Adrenal gland (tissue), 5 donors: Measurements from ENCODE around the gene PAX5.

ENCODE experiments used
- POLR2A ChIP-seq, 2 donors: fragments of 450-650 bp; IDR thresholded peaks; one replicate each; pipeline ENCODE4 v1.6.1; 2017; ENCODE audit warnings: antibody characterized with exemption in 2 of 2, mild to moderate bottlenecking in 2 of 2, moderate library complexity in 1 of 2
- TF ChIP-seq, protein P1 (sequence below), 6 experiments: fragments of 450-650 bp in 4 of 6; fragments of 200-600 bp in 2 of 6; sonication (generic) in 1 of 6; IDR thresholded peaks; 1 replicate in 5 of 6; 2 replicates in 1 of 6; pipeline versions ENCODE4 v1.5.1 to v1.8.0; 2016 to 2021; ENCODE audit warnings: antibody characterized with exemption in 6 of 6, mild to moderate bottlenecking in 2 of 6, moderate library complexity in 1 of 6
- donor health status: DM: no; HTN: no; CAD: no.

DNA sequence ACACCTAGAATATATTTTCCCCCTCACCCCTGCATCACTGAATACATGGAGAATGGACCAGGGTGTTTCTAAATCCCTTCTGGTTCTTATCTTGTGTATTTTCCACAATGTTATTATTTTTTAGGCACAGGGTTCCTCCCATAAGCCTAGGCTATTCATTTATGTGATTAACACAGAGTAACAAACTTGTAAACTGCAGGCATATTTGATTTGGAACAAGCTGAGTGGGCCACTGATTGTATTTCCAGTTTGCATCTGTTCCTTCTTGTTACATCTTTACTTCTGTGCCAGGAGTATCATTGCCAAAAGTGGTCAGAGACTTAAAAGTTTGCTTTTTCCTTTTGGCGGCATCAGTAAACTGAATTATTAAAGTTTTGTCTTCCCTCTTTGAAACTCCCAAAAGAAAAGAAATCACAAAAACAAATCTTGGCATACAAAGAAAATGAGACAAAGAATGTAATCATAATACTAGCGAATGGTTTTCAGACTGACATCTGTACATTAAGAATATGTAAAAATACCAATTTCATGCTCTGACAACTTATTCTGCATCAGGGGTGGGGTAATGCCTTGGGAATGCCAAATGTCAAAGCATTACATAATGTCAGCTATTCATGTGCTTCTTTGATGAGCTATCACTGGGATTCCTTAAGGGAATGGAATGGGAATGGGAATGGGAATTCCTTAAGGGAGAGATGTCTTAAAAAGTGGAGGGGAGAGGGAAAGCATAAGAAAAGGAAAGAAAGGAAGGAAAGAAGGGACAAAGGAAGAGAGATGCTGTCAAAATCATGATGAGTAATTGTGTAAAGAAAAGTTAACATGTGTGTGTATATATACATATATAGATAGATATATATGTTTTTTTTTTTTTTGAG, 22.2 kb upstream of the PAX5 start:
- TF ChIP-seq, protein P1, sequence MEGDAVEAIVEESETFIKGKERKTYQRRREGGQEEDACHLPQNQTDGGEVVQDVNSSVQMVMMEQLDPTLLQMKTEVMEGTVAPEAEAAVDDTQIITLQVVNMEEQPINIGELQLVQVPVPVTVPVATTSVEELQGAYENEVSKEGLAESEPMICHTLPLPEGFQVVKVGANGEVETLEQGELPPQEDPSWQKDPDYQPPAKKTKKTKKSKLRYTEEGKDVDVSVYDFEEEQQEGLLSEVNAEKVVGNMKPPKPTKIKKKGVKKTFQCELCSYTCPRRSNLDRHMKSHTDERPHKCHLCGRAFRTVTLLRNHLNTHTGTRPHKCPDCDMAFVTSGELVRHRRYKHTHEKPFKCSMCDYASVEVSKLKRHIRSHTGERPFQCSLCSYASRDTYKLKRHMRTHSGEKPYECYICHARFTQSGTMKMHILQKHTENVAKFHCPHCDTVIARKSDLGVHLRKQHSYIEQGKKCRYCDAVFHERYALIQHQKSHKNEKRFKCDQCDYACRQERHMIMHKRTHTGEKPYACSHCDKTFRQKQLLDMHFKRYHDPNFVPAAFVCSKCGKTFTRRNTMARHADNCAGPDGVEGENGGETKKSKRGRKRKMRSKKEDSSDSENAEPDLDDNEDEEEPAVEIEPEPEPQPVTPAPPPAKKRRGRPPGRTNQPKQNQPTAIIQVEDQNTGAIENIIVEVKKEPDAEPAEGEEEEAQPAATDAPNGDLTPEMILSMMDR (IDR thresholded peaks at IDR 0.05), result no peak
- TF ChIP-seq POLR2A (IDR thresholded peaks at IDR 0.05), result no peak
